K562 (cell line): ENCODE results near the gene STMN3. TPM values are rescaled to one million over a fixed set of nuclear protein-coding genes. Genes with fewer than 3 reads are reported as not detected.

Source experiments
- ATAC-seq: fragments of 200-7000 bp; cut with Tn5 transposase; 3 replicates; pipeline ENCODE4 v1.9.1; 2020; ENCODE audit warnings: moderate library complexity
- BruUV-seq: library from RNA; stranded (reverse); fragments of 400-500 nt; replicated peaks from 2 replicates; lab custom pipeline; 2021; lab: Mats Ljungman, UMichigan
- CTCF ChIA-PET: fragments of 300-600 bp; formaldehyde crosslinking; extraction: SDS; loops from one replicate; lab custom pipeline; 2021; ENCODE audit warnings: low intra/inter-chr PET ratio; lab: Yijun Ruan, JAX
- POLR2A ChIA-PET: fragments of 300-600, 350-650 bp; sonication (Branson Sonifier 250); formaldehyde crosslinking; extraction: SDS; loops from one replicate; lab custom pipeline; 2021; ENCODE audit warnings: antibody characterized with exemption, inconsistent platforms; lab: Yijun Ruan, JAX
- DNase-seq, 4 experiments: peaks; one replicate each; pipeline versions ENCODE4 v3.0.0 to v3.0.0-alpha.2; 2011 to 2018; ENCODE audit warnings: low spot score in 3 of 4, mixed read lengths in 3 of 4; ENCODE audit errors: extremely low read depth in 1 of 4
- FAIRE-seq: peaks from 2 replicates; lab custom pipeline; 2011; peaks lifted over from hg19 to GRCh38; lab: Jason Lieb, UNC
- H2AFZ ChIP-seq: 2 replicates; pipeline ENCODE4 v1.6.0; 2011; ENCODE audit warnings: low read depth, low read length, control low read depth, inconsistent platforms
- H3K27ac ChIP-seq: fragments of 200-600 bp; 3 replicates; pipeline ENCODE4 v1.8.0; 2011; ENCODE audit warnings: low read depth, mild to moderate bottlenecking, control low read depth, inconsistent platforms, low read length, moderate library complexity, mixed read lengths; ENCODE audit errors: extremely low read depth
- H3K27me3 ChIP-seq, 2 experiments: fragments of 300-600 bp in 1 of 2; 2 replicates in 1 of 2; 3 replicates in 1 of 2; pipeline versions ENCODE4 v1.6.0 to v1.8.0; 2011; ENCODE audit warnings: inconsistent platforms in 2 of 2, low read length in 2 of 2, mild to moderate bottlenecking in 1 of 2, mixed read lengths in 1 of 2, moderate library complexity in 1 of 2; ENCODE audit not compliant: control insufficient read depth in 2 of 2, insufficient read depth in 2 of 2
- H3K36me3 ChIP-seq: fragments of 300-600 bp; 3 replicates; pipeline ENCODE4 v1.8.0; 2011; ENCODE audit warnings: mild to moderate bottlenecking, low read length, inconsistent platforms; ENCODE audit not compliant: control insufficient read depth, insufficient read depth
- H3K4me1 ChIP-seq, 2 experiments: fragments of 200-600 bp in 1 of 2; replicated peaks in 1 of 2; 2 replicates in 1 of 2; 3 replicates in 1 of 2; pipeline versions ENCODE4 v1.5.1 to v1.8.0; 2011; ENCODE audit warnings: inconsistent platforms in 2 of 2, low read length in 2 of 2, mild to moderate bottlenecking in 1 of 2, mixed read lengths in 1 of 2, moderate library complexity in 1 of 2; ENCODE audit not compliant: control insufficient read depth in 2 of 2, insufficient read depth in 2 of 2
- H3K4me2 ChIP-seq: 2 replicates; pipeline ENCODE4 v1.6.1; 2011; ENCODE audit warnings: low read length, control low read depth, inconsistent platforms, mixed read lengths; ENCODE audit not compliant: insufficient read depth
- H3K4me3 ChIP-seq: fragments of 200-600 bp; sonication (generic), shearing (Covaris generic); 2 replicates; pipeline ENCODE4 v1.5.1; 2016; ENCODE audit warnings: control low read depth, inconsistent platforms
- H3K79me2 ChIP-seq: fragments of 200-600 bp; 3 replicates; pipeline ENCODE4 v1.8.0; 2011; ENCODE audit warnings: low read length, inconsistent platforms; ENCODE audit not compliant: control insufficient read depth, insufficient read depth
- H3K9ac ChIP-seq, 2 experiments: 2 replicates each; pipeline versions ENCODE4 v1.6.0 to v1.6.1; 2011; ENCODE audit warnings: low read depth in 2 of 2, low read length in 2 of 2, control low read depth in 1 of 2, inconsistent platforms in 1 of 2, mild to moderate bottlenecking in 1 of 2, mixed read lengths in 1 of 2; ENCODE audit not compliant: insufficient read depth in 1 of 2
- H3K9me1 ChIP-seq: one replicate; pipeline ENCODE4 v1.6.0; 2011; ENCODE audit warnings: inconsistent platforms, mild to moderate bottlenecking, low read length, moderate library complexity; ENCODE audit not compliant: control insufficient read depth, insufficient read depth
- H3K9me3 ChIP-seq: replicated peaks from 2 replicates; pipeline ENCODE4 v1.5.1; 2011; ENCODE audit warnings: low read depth, low read length, inconsistent platforms; ENCODE audit not compliant: control insufficient read depth, insufficient read depth
- H4K20me1 ChIP-seq: replicated peaks from 2 replicates; pipeline ENCODE4 v1.6.1; 2011; ENCODE audit warnings: low read length, inconsistent platforms, mixed read lengths; ENCODE audit not compliant: control insufficient read depth, insufficient read depth
- CBX1 ChIP-seq: sonication (generic); IDR thresholded peaks from 2 replicates; pipeline ENCODE4 v1.6.1; 2016; ENCODE audit warnings: antibody characterized with exemption, low read depth, mild to moderate bottlenecking
- CHD2 ChIP-seq: IDR thresholded peaks from 2 replicates; pipeline ENCODE4 v1.6.1; 2011; ENCODE audit warnings: low read depth, low read length
- HNRNPUL1 ChIP-seq: fragments of 200-400 bp; formaldehyde crosslinking; IDR thresholded peaks from 2 replicates; pipeline ENCODE4 v1.6.1; 2017; ENCODE audit warnings: low read length
- MIER1 ChIP-seq: fragments of 450-650 bp; IDR thresholded peaks from 2 replicates; pipeline ENCODE4 v1.6.1; 2016; ENCODE audit warnings: antibody characterized with exemption, mild to moderate bottlenecking, low read depth
- NFIC ChIP-seq: fragments of 450-650 bp; IDR thresholded peaks from 2 replicates; pipeline ENCODE4 v1.6.1; 2017; ENCODE audit warnings: mild to moderate bottlenecking, inconsistent platforms
- POLR2A ChIP-seq: fragments of 450-650 bp; conservative IDR thresholded peaks from 2 replicates; pipeline ENCODE4 v1.6.1; 2016
- POLR2G ChIP-seq: fragments of 200-400 bp; formaldehyde crosslinking; IDR thresholded peaks from 2 replicates; pipeline ENCODE4 v1.6.1; 2017; ENCODE audit warnings: low read depth, mild to moderate bottlenecking, antibody characterized with exemption, low read length, moderate library complexity
- PTBP1 ChIP-seq: fragments of 200-400 bp; formaldehyde crosslinking; IDR thresholded peaks from 2 replicates; pipeline ENCODE4 v1.6.1; 2017; ENCODE audit warnings: low read depth, low read length
- RBM22 ChIP-seq: fragments of 200-400 bp; formaldehyde crosslinking; IDR thresholded peaks from 2 replicates; pipeline ENCODE4 v1.6.1; 2018; ENCODE audit warnings: low read length, low read depth; ENCODE audit not compliant: poor library complexity, severe bottlenecking
- SUPT5H ChIP-seq: fragments of 450-650 bp; IDR thresholded peaks from 2 replicates; pipeline ENCODE4 v1.6.1; 2016
- TAF15 ChIP-seq: fragments of 200-400 bp; formaldehyde crosslinking; IDR thresholded peaks from 2 replicates; pipeline ENCODE4 v1.6.1; 2017; ENCODE audit warnings: mild to moderate bottlenecking, low read depth, low read length, moderate library complexity
- ZBTB9 ChIP-seq: fragments of 450-650 bp; formaldehyde crosslinking; IDR thresholded peaks from 2 replicates; pipeline ENCODE4 v1.4.0; 2020; ENCODE audit warnings: mild to moderate bottlenecking, moderate library complexity
- ZNF146 ChIP-seq: IDR thresholded peaks from one replicate; pipeline ENCODE4 v1.6.1; 2018; ENCODE audit warnings: missing compliant biosample characterization; ENCODE audit not compliant: unreplicated experiment
- WGBS: fragments of 100-300 bp; shearing (Covaris generic); methylation state at CpG from one replicate; pipeline ENCODE4 v1.1.6; 2016; ENCODE audit warnings: low coverage, mixed read lengths; ENCODE audit not compliant: insufficient coverage; ENCODE audit errors: missing lambda C conversion rate; 5-methylcytosine and 5-hydroxymethylcytosine counted together
- in situ Hi-C: fragments of 300-500 bp; cut with MboI; formaldehyde crosslinking; loops from 4 replicates; pipeline ENCODE4 v1.15.0; 2018; ENCODE audit warnings: inconsistent platforms, mixed read lengths
- intact Hi-C: fragments of 100-400 bp; cut with micrococcal nuclease; formaldehyde crosslinking; loops from 2 replicates; pipeline ENCODE4 v1.14.2; 2022
- polyA plus RNA-seq, 8 experiments: library from polyadenylated mRNA; depleted of rRNA in 4 of 8; stranded (reverse) in 5 of 8; unstranded in 3 of 8; fragments of >200 nt; fragmentation: Nextera tagmentation in 2 of 8; fragmentation: Illumina TruSeq in 1 of 8; extraction: Ambion mirVana in 2 of 8; extraction: Trizol in 1 of 8; gene quantifications; 2 replicates each; pipeline versions ENCODE4 v1.2.1 to v1.2.3, GENCODE V29; 2011 to 2014; ENCODE audit warnings: inconsistent platforms in 1 of 8, missing spikeins in 1 of 8
- total RNA-seq, 7 experiments: library from RNA; depleted of rRNA in 6 of 7; stranded (reverse); fragments of >200 nt in 6 of 7; fragmentation: Illumina TruSeq in 2 of 7; extraction: Trizol in 2 of 7; gene quantifications; 2 replicates each; pipeline versions ENCODE4 v1.2.1 to v1.2.3, GENCODE V29; 2011 to 2021; ENCODE audit warnings: low replicate concordance in 1 of 7

STMN3 gene
- total and polyA plus RNA-seq, 9 of the 15 experiments (the other 6 are each of a cell fraction or from before 2014, with no cell fraction given) = 0.70 to 65.6 (median 29.4) TPM

GRCh38 chr20:63697357-63697867 is 44.2 kb upstream of the STMN3 start:
- DNase-seq (peak in 1 of 4 experiments; percentile 11), FAIRE-seq (no peak), ATAC-seq (no peak)
- peaks cover 26% of the 10 kb centered on the region; the same call in 2 of the 3 replicates for H3K36me3 ChIP-seq
- no peak overlapping the region; a peak in 1 of 4 replicates for H3K9ac ChIP-seq
- H3K4me3 ChIP-seq = no peak overlapping the region
- H3K4me2 ChIP-seq = no peak overlapping the region
- no peaks in the 10 kb centered on the region for H3K27me3 ChIP-seq
- no peak overlapping the region for H2AFZ ChIP-seq
- no TSS peak for BruUV-seq
- peak; percentile 71 for TF ChIP-seq NFIC
- TF ChIP-seq MIER1 = no peak
- 0 out of 2 replicates have a peak, but pooled peaks have one; percentile 5 for TF ChIP-seq PTBP1
- TF ChIP-seq CHD2 = 0 out of 2 replicates have a peak, but pooled peaks have one; percentile 7
- peak; percentile 67 for TF ChIP-seq POLR2A
- TF ChIP-seq RBM22 = peak; percentile 11
- TF ChIP-seq HNRNPUL1 = peak; percentile 59; the same call in 1 of the 2 replicates
- TF ChIP-seq CBX1 = peak; percentile 35; the same call in 1 of the 2 replicates
- no peak for TF ChIP-seq ZBTB9 (CRISPR knock-in tag)
- no peak for TF ChIP-seq ZNF146 (CRISPR knock-in tag)
- TF ChIP-seq TAF15 = peak; percentile 85; the same call in 1 of the 2 replicates
- TF ChIP-seq SUPT5H = 0 out of 2 replicates have a peak, but pooled peaks have one; percentile 47
- TF ChIP-seq POLR2G = peak; percentile 6
- intact Hi-C loops = no loop called here
- H3K79me2 ChIP-seq = no peaks in the 10 kb centered on the region
- WGBS = 70% methylated on average over 4 of the region's 7 CpGs
- H4K20me1 ChIP-seq = no peaks in the 10 kb centered on the region; the same call in 1 of the 2 replicates
- H3K4me1 ChIP-seq = peaks cover 9 to 81% of the 10 kb centered on the region in 2 experiments
- in situ Hi-C loops = no loop called here
- ChIA-PET POLR2A (interaction anchor here (0.6 to 3.1 kb wide), 4 partner anchors 10 to 167 kb away, joined by 3 to 27 read pairs (median 4); partner anchors contain the start of genes ARFRP1, TPD52L2 and ZGPAT), CTCF (no interaction called here)
- no peak overlapping the region for H3K27ac ChIP-seq
- no peaks in the 10 kb centered on the region for H3K9me3 ChIP-seq
- H3K9me1 ChIP-seq = no peaks in the 10 kb centered on the region
